Measurements from ENCODE around the gene KCNK6.

- TF ChIP-seq POLR2A (IDR thresholded peaks at IDR 0.05; ENCODE audit: low read depth, low read length) (no peak), POLR2AphosphoS5 (IDR thresholded peaks at IDR 0.05; ENCODE audit: low read depth, low read length) (no peak), TAF1 (IDR thresholded peaks at IDR 0.05; ENCODE audit: borderline replicate concordance, low read depth, low read length) (no peak)
Measured at GRCh38 chr19:38376576-38376975, 56.9 kb downstream of the KCNK6 start.
